GF-D8 (cell line): Measurements from ENCODE around the gene HNRNPA1.
"Not testable (repeated sequence)": the region's sequence is repeated elsewhere in the genome, so short reads cannot be mapped to it uniquely, and the experiment has no call there.

Source experiments
- DNase-seq: peaks from one replicate; lab custom pipeline; 2025; lab: John Stamatoyannopoulos, UW

Gene HNRNPA1

DNA sequence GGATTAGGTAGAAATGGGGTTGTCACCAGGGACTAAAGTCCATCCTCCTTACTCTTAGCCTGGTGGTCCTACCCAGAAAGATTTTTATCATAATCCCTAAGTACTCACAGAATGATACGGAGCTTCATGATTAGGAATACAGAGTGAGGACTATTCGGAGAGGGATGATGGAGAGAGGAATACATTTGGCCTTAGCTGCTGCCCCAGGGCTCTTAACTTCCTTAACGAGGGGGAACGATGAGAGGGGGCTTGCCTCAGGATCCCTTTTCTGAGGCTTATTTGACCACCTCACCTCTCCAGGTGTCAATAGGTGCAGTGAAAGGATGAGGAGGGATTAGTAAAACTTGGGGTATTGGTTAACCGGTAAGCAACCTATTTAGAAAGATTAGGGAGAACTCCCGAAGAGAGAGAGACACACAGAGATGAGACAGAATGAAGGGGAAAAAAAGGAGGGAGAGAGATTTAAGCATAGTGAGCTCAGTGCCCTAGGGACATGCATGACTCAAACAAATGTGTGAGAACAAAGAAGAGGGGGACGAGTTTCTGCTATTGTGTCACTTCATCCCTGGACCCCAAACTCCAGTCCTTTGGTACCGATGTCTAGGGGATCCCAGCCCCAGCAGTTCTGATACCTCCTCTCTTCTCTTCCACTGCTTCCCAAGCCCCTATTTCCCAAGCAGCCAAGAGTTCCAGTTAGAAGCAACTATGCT lies 19.1 kb downstream of the HNRNPA1 start:
- no peak for DNase-seq

DNA sequence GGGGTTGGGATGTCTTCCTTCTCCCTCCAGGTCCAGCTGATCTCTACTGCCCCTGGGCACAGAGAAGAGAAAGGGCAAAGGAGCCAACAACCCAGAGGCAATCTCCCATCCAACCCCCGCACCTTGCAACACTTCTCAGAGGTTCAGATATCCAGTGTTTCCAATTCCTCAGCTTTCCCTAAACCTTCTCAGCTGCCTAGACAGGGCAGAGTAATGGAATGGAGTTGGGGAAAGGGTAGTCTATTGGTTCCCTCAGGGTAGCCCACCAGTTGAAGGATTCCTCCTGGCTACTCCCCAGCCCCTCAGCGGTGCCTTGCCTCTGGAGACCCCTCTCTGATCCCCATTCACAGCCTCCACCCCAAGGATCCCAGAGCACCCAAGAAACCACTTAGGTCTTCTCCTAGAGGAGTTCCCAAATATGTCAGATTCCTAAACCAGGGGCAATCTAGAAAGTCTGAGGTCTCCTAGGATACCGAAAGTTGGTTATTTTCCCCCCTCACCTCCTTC lies 19.8 kb downstream of the HNRNPA1 start:
- DNase-seq: no peak

DNA sequence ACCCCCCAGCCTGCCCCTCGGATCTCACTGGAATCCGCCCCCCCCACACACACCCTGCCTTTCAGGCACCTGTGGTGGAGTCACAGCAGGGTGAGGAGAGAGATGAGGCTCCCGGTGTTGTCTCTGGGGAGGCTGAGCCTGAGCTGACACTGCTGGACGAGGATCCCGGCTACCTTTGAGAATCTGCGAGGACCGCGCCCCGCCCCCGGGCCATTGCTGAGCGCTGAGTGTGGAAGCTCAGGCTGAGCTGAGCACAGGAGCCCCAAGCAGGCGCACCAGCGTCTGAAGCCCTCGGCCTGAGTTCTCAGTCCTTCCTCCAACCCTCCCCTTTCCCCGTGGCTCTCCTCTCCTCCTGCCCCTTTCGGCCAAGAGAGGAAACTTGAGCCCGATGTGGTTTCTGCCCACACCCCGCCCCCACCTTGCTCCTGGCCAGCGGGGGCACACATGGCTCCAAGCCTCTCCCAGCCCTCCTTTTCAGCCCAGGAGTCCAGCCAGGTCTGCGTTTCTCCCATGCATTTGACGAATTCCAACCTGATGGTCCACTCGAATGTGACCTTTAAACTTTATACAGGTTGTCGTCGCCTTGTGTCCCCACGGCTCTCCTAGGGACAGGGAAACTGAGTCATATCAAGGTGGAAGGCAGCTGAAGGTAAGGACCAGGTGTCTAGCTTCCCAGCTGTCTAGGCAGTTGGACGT lies 20.4 kb downstream of the HNRNPA1 start, which contains the start of gene NFE2:
Gene NFE2, minus strand, starts transcription at position 284 of the 696 bp plus-strand sequence. CDS start 5,767 bp downstream, outside the sequence.
- DNase-seq: peak; percentile 87

DNA sequence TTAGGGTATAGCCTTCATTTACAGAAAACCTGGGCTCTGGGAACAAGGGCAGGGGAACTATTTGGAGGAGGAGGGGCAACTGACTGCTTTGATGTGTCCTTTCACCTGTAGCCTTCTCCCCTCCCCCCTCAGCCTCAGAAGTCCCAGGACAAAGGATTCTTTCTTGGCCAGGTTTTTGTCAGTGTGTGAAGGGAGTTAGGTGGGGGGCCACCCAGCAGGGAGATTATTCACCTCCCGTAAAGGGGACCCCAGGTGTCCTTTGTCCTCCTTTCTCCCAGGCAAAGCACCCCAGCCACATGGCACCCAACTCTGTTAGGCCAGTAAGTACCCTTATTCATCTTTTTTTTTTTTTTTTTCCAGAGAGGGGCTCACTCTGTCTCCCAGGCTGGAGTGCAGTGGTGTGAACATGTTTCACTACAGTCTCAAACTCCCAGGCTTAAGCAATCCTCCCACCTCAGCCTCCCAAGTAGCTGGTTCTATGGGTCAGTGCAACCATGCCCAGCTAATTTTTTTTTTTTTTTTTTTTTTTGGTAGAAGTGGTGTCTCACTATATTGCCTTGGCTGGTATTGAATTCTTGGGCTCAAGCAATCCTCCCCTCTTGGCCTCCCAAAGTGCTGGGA lies 21.0 kb downstream of the HNRNPA1 start:
- no peak for DNase-seq

GRCh38 chr12:54303640-54304039 lies 23.1 kb downstream of the HNRNPA1 start:
- no peak for DNase-seq

- peak; percentile 99 for DNase-seq
Observed at GRCh38 chr12:54304187-54304810, 23.8 kb downstream of the HNRNPA1 start.

DNA sequence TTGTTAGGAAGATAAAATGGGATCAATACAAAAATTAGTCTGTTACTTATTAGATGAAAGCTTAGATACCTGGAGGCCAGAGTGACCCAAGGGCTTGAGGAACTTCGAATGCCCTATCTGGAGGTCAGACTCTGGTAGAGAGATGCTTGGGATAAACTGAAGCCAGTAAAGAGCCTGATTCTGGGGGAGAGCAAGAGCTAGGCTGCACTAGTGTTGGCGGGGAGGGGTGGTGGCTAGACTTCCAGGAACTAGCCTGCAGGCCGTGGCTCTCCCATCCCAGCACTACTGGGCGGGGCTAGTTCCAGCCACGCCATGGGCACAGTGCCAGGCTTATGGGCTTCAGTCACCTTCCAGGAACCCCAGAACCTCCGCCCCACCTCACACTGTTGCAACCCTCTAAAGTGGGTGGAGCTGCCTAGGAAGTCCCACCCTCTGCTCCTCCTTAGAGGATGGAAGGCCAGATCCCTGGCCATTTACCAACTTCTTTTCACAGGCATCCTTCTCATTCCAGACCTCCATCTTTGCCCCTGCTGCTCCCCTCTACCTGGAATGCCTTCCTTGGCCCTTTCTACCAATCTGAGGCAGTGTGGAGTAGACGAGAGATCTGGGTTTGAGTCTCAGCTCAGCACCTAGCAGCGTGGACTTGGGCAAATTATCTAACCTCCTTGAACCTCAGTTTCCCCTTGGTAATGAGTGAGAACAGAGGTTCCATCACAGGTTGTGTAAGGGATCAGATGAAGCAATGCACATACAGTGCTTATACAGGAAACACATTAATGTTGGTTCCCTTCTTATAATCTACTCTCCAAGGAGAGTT lies 26.6 kb downstream of the HNRNPA1 start:
- peak; percentile 98 for DNase-seq

DNA sequence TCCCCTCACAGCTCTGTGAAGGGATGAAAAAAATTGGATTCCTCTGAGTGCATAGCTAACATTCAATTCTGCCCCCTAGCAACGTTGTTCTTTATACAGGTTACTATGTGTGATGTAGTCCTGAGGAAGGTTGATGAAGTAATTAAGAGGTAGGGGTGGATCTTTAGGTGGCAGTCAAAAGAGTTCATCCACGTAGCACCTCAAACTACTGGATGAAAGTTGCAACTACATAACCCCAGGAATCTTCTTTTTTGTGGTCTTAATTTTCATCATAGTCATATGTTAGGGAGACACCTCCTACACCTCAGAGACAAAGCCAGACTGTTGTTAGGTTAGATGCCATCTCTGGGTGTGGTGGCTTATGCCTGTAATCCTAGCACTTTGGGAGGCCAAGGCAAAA lies 30.5 kb downstream of the HNRNPA1 start:
- DNase-seq: no peak

DNA sequence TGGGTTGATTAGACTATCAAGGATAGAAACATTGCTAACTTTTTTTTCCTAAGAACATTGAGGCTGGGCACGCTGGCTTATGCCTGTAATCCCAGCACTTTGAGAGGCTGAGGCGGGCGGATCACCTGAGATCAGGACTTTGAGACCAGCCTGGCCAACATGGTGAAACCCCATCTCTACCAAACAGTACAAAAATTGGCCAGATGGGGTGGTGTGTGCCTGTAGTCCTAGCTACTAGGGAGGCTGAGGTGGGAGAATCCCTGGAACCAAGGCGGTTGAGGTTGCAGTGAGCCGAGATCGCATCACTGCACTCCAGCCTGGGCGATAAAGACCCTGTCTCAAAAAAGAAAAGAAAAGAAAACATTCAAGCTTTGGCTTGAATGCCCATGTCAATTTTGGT lies 31.8 kb downstream of the HNRNPA1 start:
- DNase-seq: not testable (repeated sequence)

DNA sequence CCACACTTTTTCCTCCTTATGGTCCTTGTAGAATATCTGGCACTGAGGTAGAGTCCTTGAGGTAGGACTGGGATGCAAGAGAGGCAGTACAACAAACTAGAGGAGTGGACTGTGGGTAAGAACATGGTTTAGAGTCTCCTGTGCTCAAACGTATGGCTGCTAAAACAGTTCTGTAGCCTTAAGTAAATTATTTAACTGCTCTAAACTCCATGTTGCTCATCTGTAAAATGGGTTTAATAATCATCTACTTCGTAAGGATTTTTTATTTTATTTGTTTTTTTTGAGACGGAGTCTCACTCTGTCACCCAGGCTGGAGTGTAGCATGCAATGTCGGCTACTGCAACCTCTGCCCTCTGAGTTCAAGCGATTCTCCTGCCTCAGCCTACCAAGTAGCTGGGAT lies 40.8 kb downstream of the HNRNPA1 start:
- no peak for DNase-seq

- peak; percentile 99 for DNase-seq
Observed at GRCh38 chr12:54324617-54325441, 44.3 kb downstream of the HNRNPA1 start, which contains the start of gene COPZ1. Gene COPZ1 (plus strand): TSS chr12:54325131. CDS start chr12:54325164, 33 bp downstream.

DNA sequence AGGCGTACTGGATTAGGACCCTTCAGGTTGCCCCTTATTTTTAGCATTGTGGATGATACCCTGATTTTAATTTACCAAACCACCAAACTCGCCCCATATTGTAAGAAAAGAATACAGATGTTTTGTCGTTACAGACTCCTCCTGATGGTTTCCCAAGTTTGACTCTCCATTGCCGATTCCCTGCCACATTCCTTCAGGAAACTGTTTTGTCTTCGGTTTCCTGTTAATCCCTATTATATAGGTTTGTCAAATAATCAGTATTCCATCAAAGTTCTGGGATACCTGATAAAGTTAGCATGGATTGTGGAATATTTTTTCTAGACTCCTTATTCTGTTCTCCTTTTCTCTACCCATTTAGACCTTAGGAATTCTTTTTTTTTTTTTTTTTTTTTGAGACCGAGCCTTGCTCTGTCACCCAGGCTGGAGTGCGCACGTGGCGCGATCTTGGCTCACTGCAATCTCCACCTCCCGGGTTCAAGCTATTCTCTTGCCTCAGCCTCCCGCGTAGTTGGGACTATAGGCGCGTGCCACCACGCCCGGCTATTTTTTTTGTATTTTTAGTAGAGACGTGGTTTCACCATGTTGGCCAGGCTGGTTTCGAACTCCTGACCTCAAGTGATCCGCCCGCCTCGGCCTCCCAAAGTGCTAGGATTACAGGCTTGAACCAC lies 45.0 kb downstream of the HNRNPA1 start:
- not testable (repeated sequence) for DNase-seq

DNA sequence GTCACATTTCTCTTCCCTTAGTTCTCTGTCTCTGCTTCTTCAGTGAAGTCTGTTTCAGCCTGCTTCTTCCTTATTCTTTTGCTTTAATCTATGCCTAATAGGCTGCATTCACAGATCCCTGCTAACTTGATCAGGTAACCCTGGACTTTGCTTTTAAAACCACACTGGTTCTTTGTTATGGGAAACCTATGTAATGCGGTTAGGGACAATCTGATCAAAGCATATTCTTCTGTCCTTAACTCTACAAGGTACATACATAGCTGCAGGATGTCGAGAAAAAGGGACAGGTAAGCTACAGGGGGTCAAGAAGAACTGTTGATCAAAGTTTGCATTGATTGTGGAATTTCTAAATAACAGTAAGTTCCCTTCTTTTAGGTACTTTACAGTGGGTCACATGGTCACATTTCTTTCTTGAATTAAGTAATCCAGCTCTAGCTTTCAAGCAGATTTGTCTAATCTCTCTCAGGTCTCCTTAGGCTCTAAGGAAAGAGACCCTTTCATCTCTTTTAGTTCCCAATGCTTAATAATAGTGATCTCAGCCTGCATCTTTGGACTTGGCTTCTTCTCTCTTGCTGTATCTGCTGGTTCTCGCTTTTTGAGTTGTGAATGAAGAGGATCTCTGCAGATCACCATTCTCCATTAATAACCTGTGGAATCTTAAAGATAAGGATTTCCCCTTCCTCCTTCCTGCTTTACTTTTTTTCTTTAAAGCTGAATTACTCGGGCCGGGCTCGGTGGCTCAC lies 48.2 kb downstream of the HNRNPA1 start:
- DNase-seq: no peak

DNA sequence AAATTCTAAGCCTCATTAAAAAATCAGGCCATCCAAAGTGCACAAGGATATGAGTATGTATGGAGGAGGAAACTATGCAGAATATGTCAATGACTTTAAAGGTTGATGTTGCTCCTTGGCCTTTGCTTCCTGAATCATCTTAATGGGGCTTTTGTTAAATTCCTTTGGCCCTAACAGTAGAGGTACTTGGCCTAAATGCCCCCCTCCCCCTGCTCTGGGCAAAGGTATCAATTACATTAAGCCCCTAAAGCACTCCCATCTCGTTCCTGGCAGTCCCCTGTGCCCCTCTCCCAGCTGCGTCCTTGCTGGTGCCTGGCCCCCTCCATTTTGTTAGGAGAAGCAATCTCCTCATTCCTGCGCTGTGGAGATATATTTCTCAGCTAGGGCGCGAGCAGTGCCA lies 49.2 kb downstream of the HNRNPA1 start:
- no peak for DNase-seq

GRCh38 chr12:54330442-54330841 lies 49.9 kb downstream of the HNRNPA1 start:
- no peak for DNase-seq

DNA sequence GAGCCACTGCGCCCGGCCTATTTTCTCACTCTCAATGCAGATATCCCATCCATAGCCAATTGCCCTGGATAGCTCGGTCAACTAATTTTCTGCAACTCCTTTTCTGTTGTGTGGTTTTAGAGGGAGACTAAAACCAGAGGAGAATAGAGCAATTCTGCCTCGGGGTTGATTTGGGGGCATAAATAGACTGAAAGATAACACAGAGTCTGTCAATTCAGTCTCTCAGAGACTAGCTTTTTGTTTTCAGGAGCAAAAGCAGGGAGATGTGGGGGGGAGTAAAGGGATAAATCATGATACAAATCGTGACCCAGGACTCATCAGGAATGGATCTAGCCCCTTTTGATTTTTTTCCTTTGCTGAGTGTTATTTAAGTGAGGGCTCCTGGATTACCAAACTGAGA lies 50.9 kb downstream of the HNRNPA1 start:
- no peak for DNase-seq

- DNase-seq: no peak
Observed at GRCh38 chr12:54333420-54334034, 53.0 kb downstream of the HNRNPA1 start.
